Osteocyte (in vitro differentiated cells): ENCODE measurements around the gene DNMT3B. TPM values are rescaled to one million over a fixed set of nuclear protein-coding genes. Genes with fewer than 3 reads are reported as not detected.

Source experiments
- DNase-seq: peaks from one replicate; pipeline ENCODE4 v3.0.0; 2021; ENCODE audit warnings: mixed read lengths; ENCODE audit not compliant: unreplicated experiment; ENCODE audit errors: extremely low spot score
- H3K27ac Mint-ChIP-seq: one replicate; pipeline ENCODE4 v1.8.0; 2021; ENCODE audit warnings: mild to moderate bottlenecking, mixed read lengths; ENCODE audit not compliant: unreplicated experiment
- H3K27me3 Mint-ChIP-seq: one replicate; pipeline ENCODE4 v1.8.0; 2021; ENCODE audit warnings: mixed read lengths; ENCODE audit not compliant: unreplicated experiment
- H3K36me3 Mint-ChIP-seq: one replicate; pipeline ENCODE4 v1.8.0; 2021; ENCODE audit warnings: mixed read lengths; ENCODE audit not compliant: unreplicated experiment
- H3K4me1 Mint-ChIP-seq: one replicate; pipeline ENCODE4 v1.8.0; 2021; ENCODE audit warnings: mixed read lengths; ENCODE audit not compliant: unreplicated experiment
- H3K4me3 Mint-ChIP-seq: one replicate; pipeline ENCODE4 v1.8.0; 2021; ENCODE audit warnings: mild to moderate bottlenecking, moderate library complexity, mixed read lengths; ENCODE audit not compliant: unreplicated experiment
- H3K9me3 Mint-ChIP-seq: one replicate; pipeline ENCODE4 v1.8.0; 2021; ENCODE audit warnings: mixed read lengths; ENCODE audit not compliant: unreplicated experiment
- total RNA-seq: library from RNA; stranded (reverse); gene quantifications from 2 replicates; pipeline ENCODE4 v1.2.1, GENCODE V29; 2021
- TF ChIP-seq, protein P1 (sequence below): fragments of 200-600 bp; sonication (generic); IDR thresholded peaks from 2 replicates; pipeline ENCODE4 v1.5.0; 2021; ENCODE audit warnings: antibody characterized with exemption, mild to moderate bottlenecking, moderate library complexity

DNMT3B gene
- total RNA-seq, 1 donor from 2014 or later = 2.9 TPM

DNA sequence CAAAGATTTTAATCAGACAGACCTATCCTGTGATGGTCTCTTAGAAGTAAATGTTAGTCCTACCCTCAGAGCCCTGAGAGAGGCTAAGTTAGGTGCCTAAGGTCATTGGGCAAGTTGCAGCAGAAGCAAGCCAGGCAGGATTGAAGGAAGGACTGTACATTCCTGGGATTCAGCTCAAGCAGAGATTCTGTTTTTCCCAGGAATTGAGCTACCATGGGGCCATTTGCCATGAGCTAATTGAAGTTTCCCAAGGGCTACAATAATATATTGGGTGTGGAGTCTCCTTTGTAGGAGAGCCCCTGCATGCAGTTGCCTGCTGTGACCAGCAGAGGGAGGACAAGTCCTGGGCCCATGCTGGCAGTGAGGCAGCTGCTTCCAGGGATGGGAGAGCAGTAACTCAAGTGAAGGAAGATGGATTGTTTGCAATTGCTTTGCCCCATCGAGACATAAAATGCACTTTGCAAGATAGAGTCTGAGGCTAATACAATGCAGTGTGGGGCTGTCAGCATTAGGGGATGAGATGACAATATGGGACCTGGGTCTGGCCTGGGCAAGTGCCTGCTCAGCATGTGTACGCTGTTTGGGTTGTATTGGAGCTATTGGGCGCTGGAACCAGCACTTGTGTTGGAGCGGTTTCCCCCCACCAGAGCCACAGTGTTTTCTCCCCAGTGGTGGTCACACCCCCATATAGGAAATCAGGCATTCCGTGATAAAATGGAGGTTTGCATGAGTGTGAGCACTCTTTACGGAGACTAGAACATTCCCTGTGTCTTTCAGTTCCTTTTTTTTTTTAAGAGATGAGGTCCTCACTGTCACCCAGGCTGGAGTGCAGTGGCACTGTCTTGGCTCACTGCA is 27.9 kb downstream of the DNMT3B start:
- no peaks in the 10 kb centered on the region for H3K9me3 Mint-ChIP-seq
- peaks cover 2% of the 10 kb centered on the region for H3K4me1 Mint-ChIP-seq
- no peaks in the 10 kb centered on the region for H3K27me3 Mint-ChIP-seq
- peaks cover 8% of the 10 kb centered on the region for H3K36me3 Mint-ChIP-seq
- H3K4me3 Mint-ChIP-seq = no peak overlapping the region
- TF ChIP-seq, protein P1, sequence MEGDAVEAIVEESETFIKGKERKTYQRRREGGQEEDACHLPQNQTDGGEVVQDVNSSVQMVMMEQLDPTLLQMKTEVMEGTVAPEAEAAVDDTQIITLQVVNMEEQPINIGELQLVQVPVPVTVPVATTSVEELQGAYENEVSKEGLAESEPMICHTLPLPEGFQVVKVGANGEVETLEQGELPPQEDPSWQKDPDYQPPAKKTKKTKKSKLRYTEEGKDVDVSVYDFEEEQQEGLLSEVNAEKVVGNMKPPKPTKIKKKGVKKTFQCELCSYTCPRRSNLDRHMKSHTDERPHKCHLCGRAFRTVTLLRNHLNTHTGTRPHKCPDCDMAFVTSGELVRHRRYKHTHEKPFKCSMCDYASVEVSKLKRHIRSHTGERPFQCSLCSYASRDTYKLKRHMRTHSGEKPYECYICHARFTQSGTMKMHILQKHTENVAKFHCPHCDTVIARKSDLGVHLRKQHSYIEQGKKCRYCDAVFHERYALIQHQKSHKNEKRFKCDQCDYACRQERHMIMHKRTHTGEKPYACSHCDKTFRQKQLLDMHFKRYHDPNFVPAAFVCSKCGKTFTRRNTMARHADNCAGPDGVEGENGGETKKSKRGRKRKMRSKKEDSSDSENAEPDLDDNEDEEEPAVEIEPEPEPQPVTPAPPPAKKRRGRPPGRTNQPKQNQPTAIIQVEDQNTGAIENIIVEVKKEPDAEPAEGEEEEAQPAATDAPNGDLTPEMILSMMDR = peak; percentile 97
- H3K27ac Mint-ChIP-seq = no peak overlapping the region
- DNase-seq = peak; percentile 91

DNA sequence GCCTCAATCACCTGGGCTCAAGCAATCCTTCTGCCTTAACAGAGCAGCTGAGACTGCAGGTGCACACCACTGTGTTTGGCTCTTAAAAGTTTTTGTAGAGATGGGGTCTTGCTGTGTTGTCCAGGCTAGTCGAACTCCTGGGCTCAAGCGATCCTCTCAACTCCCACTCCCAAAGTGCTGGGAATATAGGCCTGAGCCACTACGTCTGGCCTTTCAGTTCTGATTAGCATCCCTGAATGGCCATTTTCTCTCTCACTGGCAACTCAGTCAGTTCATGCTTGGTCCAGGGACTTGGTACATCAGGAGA is 28.5 kb downstream of the DNMT3B start:
- TF ChIP-seq, protein P1 = no peak
- H3K27ac Mint-ChIP-seq = no peak overlapping the region
- H3K9me3 Mint-ChIP-seq = no peaks in the 10 kb centered on the region
- H3K27me3 Mint-ChIP-seq = no peaks in the 10 kb centered on the region
- DNase-seq = no peak
- peaks cover 6% of the 10 kb centered on the region for H3K36me3 Mint-ChIP-seq
- no peak overlapping the region for H3K4me3 Mint-ChIP-seq
- H3K4me1 Mint-ChIP-seq = peaks cover 2% of the 10 kb centered on the region

DNA sequence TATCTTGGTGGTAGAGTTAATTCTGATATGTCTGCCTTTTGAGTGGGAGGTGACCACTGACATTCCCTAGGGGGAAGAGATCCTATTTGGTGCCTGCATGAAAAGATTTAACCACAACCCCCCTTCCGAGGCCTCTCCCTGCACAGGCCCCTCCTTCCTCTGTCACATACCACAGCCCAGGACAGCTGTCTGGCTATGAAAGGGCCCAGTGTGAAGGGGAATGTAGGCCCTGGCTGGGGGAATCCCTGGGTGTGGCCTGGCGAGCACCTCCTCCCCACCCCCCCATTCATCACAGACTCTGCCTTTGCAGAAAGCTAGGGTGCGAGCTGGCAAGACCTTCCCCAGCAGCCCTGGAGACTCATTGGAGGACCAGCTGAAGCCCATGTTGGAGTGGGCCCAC is 30.1 kb downstream of the DNMT3B start:
- TF ChIP-seq, protein P1 = no peak

DNA sequence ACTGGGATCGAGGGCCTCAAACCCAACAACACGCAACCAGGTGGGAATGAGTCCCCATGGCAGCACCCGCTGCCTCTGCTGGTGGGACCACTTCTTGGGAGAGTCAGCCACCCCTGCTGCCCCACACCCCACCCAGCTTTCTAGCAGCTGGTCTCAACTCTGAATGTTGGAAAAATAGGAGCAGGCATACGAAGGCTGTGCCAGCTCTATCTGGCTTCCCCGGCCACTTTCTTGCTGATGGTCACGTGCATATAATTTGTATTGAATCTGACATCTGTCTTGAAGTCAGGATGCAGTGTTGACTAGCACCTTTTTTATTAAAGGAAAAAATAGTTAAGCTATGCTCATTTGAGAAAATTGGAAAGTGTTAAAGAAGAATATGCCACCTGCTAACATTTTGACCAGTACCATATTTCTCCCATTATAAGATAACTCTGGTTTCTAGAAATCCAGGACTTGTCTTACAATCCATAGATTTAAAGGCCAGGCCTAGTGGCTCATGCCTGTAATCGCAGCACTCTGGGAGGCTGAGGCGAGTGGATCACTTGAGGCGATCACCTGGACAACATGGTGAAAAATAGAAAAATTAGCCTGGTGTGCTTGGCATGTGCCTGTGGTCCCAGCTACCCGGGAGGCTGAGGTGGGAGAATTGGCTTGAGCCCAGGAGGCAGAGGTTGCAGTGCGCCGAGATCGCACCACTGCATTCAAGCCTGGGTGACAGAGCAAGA is 30.7 kb downstream of the DNMT3B start:
- Mint-ChIP-seq H3K4me1 (peaks cover 8% of the 10 kb centered on the region), H3K4me3 (no peak overlapping the region), H3K9me3 (no peaks in the 10 kb centered on the region), H3K27ac (no peak overlapping the region), H3K36me3 (no peaks in the 10 kb centered on the region), H3K27me3 (no peaks in the 10 kb centered on the region)
- no peak for DNase-seq
- TF ChIP-seq, protein P1 = no peak

More for the DNA sequence above, 30.1 kb downstream of the DNMT3B start:
- H3K4me3 Mint-ChIP-seq = no peak overlapping the region
- DNase-seq = no peak
- no peak overlapping the region for H3K27ac Mint-ChIP-seq
- no peaks in the 10 kb centered on the region for H3K36me3 Mint-ChIP-seq
- no peaks in the 10 kb centered on the region for H3K9me3 Mint-ChIP-seq
- H3K27me3 Mint-ChIP-seq = no peaks in the 10 kb centered on the region
- H3K4me1 Mint-ChIP-seq = peaks cover 8% of the 10 kb centered on the region

DNA sequence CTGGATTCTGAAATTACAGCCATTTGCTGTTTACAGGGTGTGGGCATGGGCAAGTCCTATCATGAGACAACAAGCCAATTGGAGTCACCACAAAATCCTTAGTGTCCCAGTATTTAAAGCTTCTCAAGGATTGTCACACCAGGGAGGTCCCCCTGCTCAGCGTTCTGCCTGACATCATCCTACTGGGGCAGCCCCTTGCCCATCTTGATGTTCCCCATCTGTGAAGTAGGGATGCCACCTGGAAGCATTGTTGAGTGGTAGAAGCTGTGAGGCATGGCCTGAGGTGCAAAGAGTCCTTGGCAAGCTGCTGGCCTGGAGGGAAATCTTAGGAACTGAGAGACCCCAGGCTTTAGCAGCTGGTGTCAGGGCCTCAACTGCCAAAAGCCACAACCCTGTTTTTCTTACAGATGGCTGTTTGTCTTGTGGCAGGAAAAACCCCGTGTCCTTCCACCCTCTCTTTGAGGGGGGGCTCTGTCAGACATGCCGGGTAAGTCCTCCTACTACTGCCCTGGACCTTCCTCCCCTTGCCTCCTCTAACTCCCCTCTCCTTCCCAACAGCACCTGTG is 34.3 kb downstream of the DNMT3B start:
- Mint-ChIP-seq H3K4me1 (peaks cover 8% of the 10 kb centered on the region), H3K9me3 (no peaks in the 10 kb centered on the region), H3K4me3 (no peak overlapping the region), H3K36me3 (peaks cover 4% of the 10 kb centered on the region), H3K27ac (no peak overlapping the region), H3K27me3 (no peaks in the 10 kb centered on the region)
- TF ChIP-seq, protein P1 = no peak
- no peak for DNase-seq
